K562 (cell line): ENCODE results near the gene GPR162. TPM values are rescaled to one million over a fixed set of nuclear protein-coding genes. Genes with fewer than 3 reads are reported as not detected.

ENCODE experiments used
- CCAR2 ChIP-seq: fragments of 200-400 bp; formaldehyde crosslinking; IDR thresholded peaks from 2 replicates; pipeline ENCODE4 v1.6.1; 2017; ENCODE audit warnings: mild to moderate bottlenecking, low read depth, low read length
- KAT8 ChIP-seq: fragments of 450-650 bp; IDR thresholded peaks from 2 replicates; pipeline ENCODE4 v1.6.1; 2016; ENCODE audit warnings: low read depth, mild to moderate bottlenecking
- KHSRP ChIP-seq: fragments of 450-650 bp; IDR thresholded peaks from 2 replicates; pipeline ENCODE4 v1.6.1; 2017
- PHF20 ChIP-seq: fragments of 450-650 bp; IDR thresholded peaks from 2 replicates; pipeline ENCODE4 v1.6.1; 2018; ENCODE audit not compliant: partially characterized antibody
- RFX7 ChIP-seq: fragments of 250-450 bp; sonication (Bioruptor Pico); IDR thresholded peaks from 2 replicates; pipeline ENCODE4 v1.5.1; 2021; ENCODE audit warnings: mild to moderate bottlenecking
- U2AF2 ChIP-seq: fragments of 200-400 bp; formaldehyde crosslinking; optimal IDR thresholded peaks from 2 replicates; pipeline ENCODE3; 2017; ENCODE audit warnings: low read depth, mild to moderate bottlenecking, low read length
- ZKSCAN3 ChIP-seq: fragments of 250-450 bp; sonication (Bioruptor Pico); IDR thresholded peaks from 2 replicates; pipeline ENCODE4 v1.4.0; 2020
- ZNF584 ChIP-seq: fragments of 200-800 bp; sonication (Bioruptor generic); IDR thresholded peaks from 2 replicates; pipeline ENCODE4 v1.6.1; 2016; ENCODE audit warnings: low read depth, mild to moderate bottlenecking, missing genetic modification characterization, missing compliant biosample characterization
- polyA plus RNA-seq, 8 experiments: library from polyadenylated mRNA; depleted of rRNA in 4 of 8; stranded (reverse) in 5 of 8; unstranded in 3 of 8; fragments of >200 nt; fragmentation: Nextera tagmentation in 2 of 8; fragmentation: Illumina TruSeq in 1 of 8; extraction: Ambion mirVana in 2 of 8; extraction: Trizol in 1 of 8; gene quantifications; 2 replicates each; pipeline versions ENCODE4 v1.2.1 to v1.2.3, GENCODE V29; 2011 to 2014; ENCODE audit warnings: inconsistent platforms in 1 of 8, missing spikeins in 1 of 8
- total RNA-seq, 7 experiments: library from RNA; depleted of rRNA in 6 of 7; stranded (reverse); fragments of >200 nt in 6 of 7; fragmentation: Illumina TruSeq in 2 of 7; extraction: Trizol in 2 of 7; gene quantifications; 2 replicates each; pipeline versions ENCODE4 v1.2.1 to v1.2.3, GENCODE V29; 2011 to 2021; ENCODE audit warnings: low replicate concordance in 1 of 7
- TF ChIP-seq, protein P1 (sequence below): fragments of 450-650 bp; IDR thresholded peaks from 2 replicates; pipeline ENCODE4 v1.7.0; 2016; ENCODE audit warnings: borderline replicate concordance
- TF ChIP-seq, protein P2 (sequence below): sonication (generic); formaldehyde crosslinking; IDR thresholded peaks from 2 replicates; pipeline ENCODE4 v1.8.0; 2022; ENCODE audit warnings: missing genetic modification reagents, mild to moderate bottlenecking, borderline replicate concordance
- TF ChIP-seq, protein P3 (sequence below): fragments of 450-650 bp; formaldehyde crosslinking; IDR thresholded peaks from 2 replicates; pipeline ENCODE4 v1.4.0; 2022; ENCODE audit warnings: missing genetic modification characterization
- TF ChIP-seq, protein P4 (sequence below): IDR thresholded peaks from 2 replicates; pipeline ENCODE4 v1.6.1; 2014; ENCODE audit warnings: antibody characterized with exemption
- TF ChIP-seq, protein P5 (sequence below): sonication (generic); formaldehyde crosslinking; IDR thresholded peaks from 2 replicates; pipeline ENCODE4 v1.8.1; 2022; ENCODE audit warnings: missing genetic modification reagents
- TF ChIP-seq, protein P6 (sequence below), 3 experiments: fragments of 200-800 bp in 1 of 3; sonication (Bioruptor generic) in 1 of 3; sonication (generic) in 1 of 3; formaldehyde crosslinking in 1 of 3; IDR thresholded peaks; 2 replicates each; pipeline versions ENCODE4 v1.6.1 to v1.8.0; 2016 to 2022; ENCODE audit warnings: mild to moderate bottlenecking in 2 of 3, missing compliant biosample characterization in 2 of 3, missing genetic modification characterization in 2 of 3, missing genetic modification reagents in 1 of 3

The GPR162 gene
- total and polyA plus RNA-seq, 9 of the 15 experiments (the other 6 are each of a cell fraction or from before 2014, with no cell fraction given), result 0.65 to 1.8 (median 1.1) TPM; not detected in 2

DNA sequence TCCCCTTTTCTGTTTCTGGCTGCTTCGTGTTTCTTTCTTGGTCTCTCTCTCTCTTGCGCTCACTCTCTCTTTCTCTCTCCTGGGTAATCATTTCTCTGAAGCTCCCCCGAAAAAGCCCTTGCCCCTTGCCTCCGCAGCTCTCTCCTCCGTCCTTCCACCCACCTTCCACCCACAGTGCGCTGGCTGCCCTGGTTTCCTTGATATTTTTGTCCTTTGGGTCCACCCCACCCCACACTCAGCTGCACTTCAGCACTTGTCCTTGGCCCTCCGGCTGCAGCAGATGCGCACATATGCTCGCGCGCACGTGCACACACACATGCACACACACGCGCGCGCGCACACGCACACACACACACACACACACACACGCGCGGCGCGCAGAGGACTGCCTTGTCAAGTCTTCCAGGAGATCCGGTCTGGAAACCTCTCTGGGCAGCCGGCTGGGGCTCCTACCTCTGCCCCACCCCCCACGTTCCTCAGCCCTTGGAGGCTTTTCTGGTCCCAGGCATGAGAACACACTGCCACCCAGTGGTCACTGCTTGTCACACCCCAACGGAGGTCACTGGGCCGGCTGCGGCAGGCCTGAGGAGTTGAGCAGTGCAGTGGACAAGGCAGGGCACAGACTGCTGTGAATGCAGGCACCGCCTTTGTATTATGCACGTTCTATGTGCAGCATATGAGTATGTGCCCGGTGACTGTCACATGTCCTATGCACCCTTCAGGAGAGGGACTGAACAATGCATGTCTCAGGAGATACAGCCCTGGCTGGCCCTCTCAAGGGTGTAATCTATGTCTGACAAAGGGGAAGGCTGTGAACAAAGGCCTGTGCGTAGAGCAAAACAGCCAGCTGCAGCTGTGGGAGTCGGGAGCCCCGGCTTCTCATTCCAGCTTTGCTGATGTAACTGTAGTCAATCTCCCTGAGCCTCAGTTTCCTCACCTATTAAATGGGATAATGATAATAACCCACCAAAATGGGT lies 42.8 kb upstream of the GPR162 start (continued):
- TF ChIP-seq KHSRP (no peak), U2AF2 (no peak), CCAR2 (no peak), PHF20 (no peak), KAT8 (no peak), RFX7 (CRISPR knock-in tag) (no peak), ZKSCAN3 (CRISPR knock-in tag) (no peak), ZNF584 (CRISPR knock-in tag) (no peak)
- TF ChIP-seq, protein P1, sequence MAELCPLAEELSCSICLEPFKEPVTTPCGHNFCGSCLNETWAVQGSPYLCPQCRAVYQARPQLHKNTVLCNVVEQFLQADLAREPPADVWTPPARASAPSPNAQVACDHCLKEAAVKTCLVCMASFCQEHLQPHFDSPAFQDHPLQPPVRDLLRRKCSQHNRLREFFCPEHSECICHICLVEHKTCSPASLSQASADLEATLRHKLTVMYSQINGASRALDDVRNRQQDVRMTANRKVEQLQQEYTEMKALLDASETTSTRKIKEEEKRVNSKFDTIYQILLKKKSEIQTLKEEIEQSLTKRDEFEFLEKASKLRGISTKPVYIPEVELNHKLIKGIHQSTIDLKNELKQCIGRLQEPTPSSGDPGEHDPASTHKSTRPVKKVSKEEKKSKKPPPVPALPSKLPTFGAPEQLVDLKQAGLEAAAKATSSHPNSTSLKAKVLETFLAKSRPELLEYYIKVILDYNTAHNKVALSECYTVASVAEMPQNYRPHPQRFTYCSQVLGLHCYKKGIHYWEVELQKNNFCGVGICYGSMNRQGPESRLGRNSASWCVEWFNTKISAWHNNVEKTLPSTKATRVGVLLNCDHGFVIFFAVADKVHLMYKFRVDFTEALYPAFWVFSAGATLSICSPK, result no peak
- TF ChIP-seq, protein P2, sequence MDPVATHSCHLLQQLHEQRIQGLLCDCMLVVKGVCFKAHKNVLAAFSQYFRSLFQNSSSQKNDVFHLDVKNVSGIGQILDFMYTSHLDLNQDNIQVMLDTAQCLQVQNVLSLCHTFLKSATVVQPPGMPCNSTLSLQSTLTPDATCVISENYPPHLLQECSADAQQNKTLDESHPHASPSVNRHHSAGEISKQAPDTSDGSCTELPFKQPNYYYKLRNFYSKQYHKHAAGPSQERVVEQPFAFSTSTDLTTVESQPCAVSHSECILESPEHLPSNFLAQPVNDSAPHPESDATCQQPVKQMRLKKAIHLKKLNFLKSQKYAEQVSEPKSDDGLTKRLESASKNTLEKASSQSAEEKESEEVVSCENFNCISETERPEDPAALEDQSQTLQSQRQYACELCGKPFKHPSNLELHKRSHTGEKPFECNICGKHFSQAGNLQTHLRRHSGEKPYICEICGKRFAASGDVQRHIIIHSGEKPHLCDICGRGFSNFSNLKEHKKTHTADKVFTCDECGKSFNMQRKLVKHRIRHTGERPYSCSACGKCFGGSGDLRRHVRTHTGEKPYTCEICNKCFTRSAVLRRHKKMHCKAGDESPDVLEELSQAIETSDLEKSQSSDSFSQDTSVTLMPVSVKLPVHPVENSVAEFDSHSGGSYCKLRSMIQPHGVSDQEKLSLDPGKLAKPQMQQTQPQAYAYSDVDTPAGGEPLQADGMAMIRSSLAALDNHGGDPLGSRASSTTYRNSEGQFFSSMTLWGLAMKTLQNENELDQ, result no peak
- TF ChIP-seq, protein P3, sequence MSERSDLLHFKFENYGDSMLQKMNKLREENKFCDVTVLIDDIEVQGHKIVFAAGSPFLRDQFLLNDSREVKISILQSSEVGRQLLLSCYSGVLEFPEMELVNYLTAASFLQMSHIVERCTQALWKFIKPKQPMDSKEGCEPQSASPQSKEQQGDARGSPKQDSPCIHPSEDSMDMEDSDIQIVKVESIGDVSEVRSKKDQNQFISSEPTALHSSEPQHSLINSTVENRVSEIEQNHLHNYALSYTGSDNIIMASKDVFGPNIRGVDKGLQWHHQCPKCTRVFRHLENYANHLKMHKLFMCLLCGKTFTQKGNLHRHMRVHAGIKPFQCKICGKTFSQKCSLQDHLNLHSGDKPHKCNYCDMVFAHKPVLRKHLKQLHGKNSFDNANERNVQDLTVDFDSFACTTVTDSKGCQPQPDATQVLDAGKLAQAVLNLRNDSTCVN, result no peak
- TF ChIP-seq, protein P4, sequence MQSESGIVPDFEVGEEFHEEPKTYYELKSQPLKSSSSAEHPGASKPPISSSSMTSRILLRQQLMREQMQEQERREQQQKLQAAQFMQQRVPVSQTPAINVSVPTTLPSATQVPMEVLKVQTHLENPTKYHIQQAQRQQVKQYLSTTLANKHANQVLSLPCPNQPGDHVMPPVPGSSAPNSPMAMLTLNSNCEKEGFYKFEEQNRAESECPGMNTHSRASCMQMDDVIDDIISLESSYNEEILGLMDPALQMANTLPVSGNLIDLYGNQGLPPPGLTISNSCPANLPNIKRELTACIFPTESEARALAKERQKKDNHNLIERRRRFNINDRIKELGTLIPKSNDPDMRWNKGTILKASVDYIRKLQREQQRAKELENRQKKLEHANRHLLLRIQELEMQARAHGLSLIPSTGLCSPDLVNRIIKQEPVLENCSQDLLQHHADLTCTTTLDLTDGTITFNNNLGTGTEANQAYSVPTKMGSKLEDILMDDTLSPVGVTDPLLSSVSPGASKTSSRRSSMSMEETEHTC, result no peak
- TF ChIP-seq, protein P5, sequence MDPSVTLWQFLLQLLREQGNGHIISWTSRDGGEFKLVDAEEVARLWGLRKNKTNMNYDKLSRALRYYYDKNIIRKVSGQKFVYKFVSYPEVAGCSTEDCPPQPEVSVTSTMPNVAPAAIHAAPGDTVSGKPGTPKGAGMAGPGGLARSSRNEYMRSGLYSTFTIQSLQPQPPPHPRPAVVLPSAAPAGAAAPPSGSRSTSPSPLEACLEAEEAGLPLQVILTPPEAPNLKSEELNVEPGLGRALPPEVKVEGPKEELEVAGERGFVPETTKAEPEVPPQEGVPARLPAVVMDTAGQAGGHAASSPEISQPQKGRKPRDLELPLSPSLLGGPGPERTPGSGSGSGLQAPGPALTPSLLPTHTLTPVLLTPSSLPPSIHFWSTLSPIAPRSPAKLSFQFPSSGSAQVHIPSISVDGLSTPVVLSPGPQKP (CRISPR knock-in tag), result no peak
- TF ChIP-seq, protein P6, sequence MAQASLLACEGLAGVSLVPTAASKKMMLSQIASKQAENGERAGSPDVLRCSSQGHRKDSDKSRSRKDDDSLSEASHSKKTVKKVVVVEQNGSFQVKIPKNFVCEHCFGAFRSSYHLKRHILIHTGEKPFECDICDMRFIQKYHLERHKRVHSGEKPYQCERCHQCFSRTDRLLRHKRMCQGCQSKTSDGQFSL (CRISPR knock-in tag; IDR thresholded peaks at IDR 0.05), result peak; percentile 62; the same call in 1 of the 2 replicates
- TF ChIP-seq, protein P6 (tag; IDR thresholded peaks at IDR 0.05), result no peak
